Suprapubic skin (tissue), 4 donors: ENCODE data around the gene PRMT3.

Source experiments
- POLR2A ChIP-seq, 2 donors: fragments of 450-650 bp; IDR thresholded peaks; one replicate each; pipeline ENCODE4 v1.6.1; 2017; ENCODE audit warnings: antibody characterized with exemption in 2 of 2, mild to moderate bottlenecking in 2 of 2, moderate library complexity in 2 of 2
- POLR2AphosphoS5 ChIP-seq, 3 donors: sonication (generic); formaldehyde crosslinking; IDR thresholded peaks; one replicate each; pipeline ENCODE4 v1.6.1; 2017; ENCODE audit warnings: antibody characterized with exemption in 3 of 3
- TF ChIP-seq, protein P1 (sequence below), 2 donors: fragments of 200-600 bp in 1 of 2; fragments of 450-650 bp in 1 of 2; sonication (generic) in 1 of 2; IDR thresholded peaks; one replicate each; pipeline ENCODE4 v1.5.1; 2016 to 2019; ENCODE audit warnings: antibody characterized with exemption in 2 of 2, mild to moderate bottlenecking in 1 of 2, moderate library complexity in 1 of 2

DNA sequence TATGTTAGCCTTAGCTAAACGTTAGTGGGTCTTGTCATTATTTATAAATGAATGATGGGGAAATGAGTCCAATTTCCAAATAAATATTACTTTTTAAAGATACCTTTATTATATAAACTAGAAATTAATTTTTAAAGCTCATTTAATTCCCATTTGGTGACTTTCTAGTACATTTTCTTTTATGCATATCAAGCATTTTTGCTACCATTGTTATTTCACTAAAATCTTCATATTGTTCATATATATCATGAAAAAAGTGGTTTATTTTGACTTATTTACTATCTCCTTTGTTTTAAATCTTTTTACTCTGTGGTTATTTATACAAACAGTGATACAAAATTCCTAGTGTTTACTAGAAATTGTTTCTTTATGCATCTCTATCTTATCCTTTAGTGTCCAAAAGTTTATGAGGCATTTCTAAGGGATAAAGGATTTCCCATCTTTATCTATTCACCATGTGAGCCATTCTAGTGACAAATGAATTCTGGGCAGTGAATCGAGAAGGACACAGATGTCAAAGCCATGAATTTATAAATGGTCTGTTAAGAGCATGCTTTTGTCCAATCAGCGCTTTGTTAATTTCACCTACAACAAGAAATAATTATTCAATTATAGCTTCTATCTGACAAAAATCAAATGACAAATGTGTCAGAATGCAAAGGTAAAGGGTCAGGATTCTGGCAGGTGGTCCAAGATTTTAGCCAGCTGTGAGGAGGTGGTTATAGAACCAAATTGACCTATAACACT is 70.6 kb downstream of the PRMT3 start:
- TF ChIP-seq, protein P1, sequence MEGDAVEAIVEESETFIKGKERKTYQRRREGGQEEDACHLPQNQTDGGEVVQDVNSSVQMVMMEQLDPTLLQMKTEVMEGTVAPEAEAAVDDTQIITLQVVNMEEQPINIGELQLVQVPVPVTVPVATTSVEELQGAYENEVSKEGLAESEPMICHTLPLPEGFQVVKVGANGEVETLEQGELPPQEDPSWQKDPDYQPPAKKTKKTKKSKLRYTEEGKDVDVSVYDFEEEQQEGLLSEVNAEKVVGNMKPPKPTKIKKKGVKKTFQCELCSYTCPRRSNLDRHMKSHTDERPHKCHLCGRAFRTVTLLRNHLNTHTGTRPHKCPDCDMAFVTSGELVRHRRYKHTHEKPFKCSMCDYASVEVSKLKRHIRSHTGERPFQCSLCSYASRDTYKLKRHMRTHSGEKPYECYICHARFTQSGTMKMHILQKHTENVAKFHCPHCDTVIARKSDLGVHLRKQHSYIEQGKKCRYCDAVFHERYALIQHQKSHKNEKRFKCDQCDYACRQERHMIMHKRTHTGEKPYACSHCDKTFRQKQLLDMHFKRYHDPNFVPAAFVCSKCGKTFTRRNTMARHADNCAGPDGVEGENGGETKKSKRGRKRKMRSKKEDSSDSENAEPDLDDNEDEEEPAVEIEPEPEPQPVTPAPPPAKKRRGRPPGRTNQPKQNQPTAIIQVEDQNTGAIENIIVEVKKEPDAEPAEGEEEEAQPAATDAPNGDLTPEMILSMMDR (IDR thresholded peaks at IDR 0.05), result no peak
- no peak for TF ChIP-seq POLR2A (IDR thresholded peaks at IDR 0.05)
- TF ChIP-seq POLR2AphosphoS5 (IDR thresholded peaks at IDR 0.05), result no peak
